Islet of Langerhans (tissue), 1 donor: ENCODE results near the gene CCDC85A.

Source experiments
- FAIRE-seq: peaks from one replicate; lab custom pipeline; 2011; peaks lifted over from hg19 to GRCh38; lab: Jason Lieb, UNC

Gene CCDC85A

DNA sequence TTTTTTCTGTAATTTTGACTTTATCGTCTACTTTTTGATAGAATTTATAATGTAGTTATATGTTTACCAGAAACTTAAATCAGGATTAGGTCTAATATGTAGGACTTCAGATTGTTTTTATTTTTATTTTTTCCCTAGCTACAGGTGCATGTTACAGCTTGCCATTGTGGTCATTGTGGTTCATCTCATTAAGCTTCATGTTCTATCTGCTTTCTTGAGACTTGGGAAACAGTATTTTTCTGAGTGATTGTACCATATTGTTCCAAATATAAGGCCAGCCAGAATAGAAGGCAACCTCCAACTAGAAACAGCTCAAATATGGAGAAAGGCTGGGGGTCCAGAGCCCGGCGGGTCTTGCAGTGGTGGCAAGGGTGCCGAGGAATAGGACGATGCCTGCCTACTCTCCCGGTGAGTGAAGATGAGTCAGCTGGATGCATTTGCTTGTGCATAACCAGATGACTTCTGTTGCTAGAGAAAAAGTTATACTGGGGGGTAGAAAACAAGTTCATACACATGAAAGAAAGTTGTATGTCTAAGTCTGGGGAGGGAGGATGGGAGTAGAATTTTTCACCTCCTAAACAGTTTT, 188.4 kb downstream of the CCDC85A start:
- no peak for FAIRE-seq

DNA sequence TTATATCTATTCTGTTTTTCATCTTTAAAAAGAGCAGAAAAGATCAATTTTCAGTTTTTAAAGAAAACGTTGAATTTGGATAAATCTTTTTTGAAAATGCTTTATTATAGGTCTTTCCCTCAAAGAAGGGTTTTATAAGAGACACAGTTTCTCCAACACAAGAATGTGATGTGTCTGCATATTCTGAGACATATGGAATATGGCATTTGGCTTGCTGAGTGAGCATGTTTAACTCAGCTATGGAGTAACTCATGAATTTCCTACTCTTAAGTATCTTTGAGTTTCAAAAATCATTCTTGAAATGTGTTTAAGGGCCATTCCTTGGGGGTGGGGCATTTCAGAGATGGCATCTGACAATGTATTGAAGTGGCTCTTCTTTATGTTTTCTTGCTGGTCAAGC, 191.5 kb downstream of the CCDC85A start:
- FAIRE-seq: no peak

DNA sequence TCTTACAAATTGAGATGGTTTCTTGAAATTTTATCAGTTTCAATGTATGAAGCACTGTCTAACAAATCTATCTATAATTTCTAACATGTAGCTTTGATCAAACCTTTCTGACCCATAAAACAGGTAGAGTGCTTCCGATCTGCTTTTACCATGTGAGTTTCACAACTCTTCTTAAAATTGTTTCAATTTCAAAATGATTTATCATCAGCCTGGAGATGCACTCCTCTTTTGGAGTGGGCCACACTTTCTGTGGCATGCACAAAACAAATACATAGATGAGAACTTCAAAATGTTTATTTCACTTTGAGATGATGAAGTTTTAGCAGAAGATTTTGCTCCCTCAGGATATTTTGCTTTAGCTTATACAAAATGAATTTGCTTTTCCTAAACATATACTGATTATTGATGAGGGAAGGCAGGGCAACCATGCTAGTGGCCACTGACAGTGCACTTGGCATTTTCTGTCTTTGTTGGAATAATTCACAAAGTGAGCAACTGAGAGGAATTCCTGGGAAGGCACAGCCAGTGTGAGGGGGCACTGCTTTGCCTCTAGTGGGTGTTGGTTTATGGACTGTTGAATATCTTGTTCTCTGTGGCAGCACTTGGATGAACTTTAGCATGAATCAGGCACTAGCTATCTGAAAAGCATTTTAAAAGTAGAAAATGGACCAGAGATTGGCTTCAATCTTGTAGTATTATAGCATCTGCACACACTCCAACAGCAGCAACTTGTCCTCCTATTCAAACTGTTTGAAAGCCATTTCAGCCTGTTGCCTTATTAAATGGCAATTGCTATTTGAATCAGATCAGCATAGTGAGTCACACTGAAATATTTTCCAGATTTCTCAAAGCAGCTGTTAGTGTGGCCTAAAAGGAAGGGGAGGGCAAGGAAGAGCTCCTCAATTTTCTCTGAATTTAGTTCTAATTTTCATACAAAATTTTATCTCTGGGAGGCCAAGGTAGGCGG, 193.2 kb downstream of the CCDC85A start:
- FAIRE-seq: no peak

- no peak for FAIRE-seq
Observed at GRCh38 chr2:56379066-56379465, 195.3 kb downstream of the CCDC85A start.

DNA sequence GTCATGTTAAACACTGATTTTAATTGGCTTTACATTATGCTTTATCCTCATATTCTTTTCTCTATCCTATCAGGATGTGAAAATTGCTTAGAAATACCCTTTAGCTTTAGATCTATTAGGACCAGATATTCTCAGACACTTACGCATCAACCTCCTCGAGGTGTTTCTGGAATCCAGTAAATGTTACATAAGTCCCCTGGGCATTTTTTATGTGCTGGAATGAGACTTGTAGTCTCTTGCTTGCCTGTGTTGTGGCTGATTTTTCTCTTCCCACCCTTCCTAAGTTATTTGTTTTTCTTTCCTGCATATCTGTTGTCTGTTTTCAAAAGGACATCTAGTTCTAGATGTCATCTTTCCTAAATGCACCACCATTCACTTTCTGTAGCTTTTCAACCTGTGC, 197.1 kb downstream of the CCDC85A start:
- no peak for FAIRE-seq

DNA sequence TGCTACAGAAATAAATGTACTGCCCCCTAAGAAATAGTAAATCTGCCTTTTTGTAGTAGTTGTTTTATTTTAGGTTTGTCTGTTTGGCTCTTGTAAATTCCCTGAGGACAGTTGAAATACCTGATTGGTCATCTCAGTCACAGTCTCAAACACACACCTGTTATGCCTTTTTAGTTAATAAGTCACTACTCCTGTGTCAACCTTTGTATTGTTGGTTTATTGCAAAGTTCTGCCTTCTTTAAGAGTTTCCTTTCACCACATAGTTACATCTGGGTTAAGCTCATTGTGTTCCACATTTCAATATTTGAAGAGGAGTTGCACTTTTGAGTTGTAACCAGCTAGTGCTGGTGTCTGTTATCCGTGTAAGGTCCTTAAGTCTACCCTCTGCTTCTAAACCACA, 198.7 kb downstream of the CCDC85A start:
- no peak for FAIRE-seq

- FAIRE-seq: no peak
Observed at GRCh38 chr2:56386657-56387056, 202.9 kb downstream of the CCDC85A start.

DNA sequence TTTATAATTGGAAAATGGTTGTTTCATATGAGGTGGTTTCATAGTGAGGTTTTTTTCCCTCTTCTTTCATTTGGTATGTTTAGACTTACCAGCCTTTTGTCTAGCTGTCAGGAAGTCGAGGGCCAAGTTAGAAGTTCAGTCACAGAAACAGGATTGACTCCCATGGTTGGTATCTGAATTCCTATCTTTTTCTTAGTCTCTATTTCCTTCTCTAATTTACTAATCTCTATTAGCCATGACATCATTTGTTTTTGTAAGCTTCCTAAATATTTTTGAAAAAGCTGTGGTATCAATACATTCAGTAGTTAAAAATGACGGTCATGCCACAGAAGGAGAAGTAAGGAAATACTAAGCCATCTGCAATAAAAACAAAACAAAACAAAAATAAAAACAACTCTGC, 206.9 kb downstream of the CCDC85A start:
- FAIRE-seq: no peak

DNA sequence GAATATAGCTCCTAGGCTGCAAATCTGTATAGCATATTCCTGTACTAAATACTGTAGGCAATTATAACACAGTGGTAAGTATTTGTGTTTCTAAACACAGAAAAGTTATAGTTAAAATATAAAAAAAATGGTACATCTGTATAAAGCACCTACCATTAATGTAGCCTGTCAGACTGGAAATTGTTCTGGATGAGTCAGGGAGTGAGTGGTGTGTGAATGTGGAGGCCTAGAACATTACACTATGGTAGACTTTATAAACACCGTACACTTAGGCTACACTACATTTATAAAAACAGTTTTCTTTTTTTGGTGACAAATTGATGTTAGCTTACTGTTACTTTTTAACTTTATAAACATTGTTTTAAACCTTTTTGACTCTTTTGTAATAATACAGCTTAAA, 226.3 kb downstream of the CCDC85A start:
- no peak for FAIRE-seq

- no peak for FAIRE-seq
Observed at GRCh38 chr2:56416500-56417176, 232.8 kb downstream of the CCDC85A start.
